HepG2 (cell line): ENCODE measurements around the gene CEP68. TPM values are rescaled to one million over a fixed set of nuclear protein-coding genes. Genes with fewer than 3 reads are reported as not detected.
"Not testable (repeated sequence)": the region's sequence is repeated elsewhere in the genome, so short reads cannot be mapped to it uniquely, and the experiment has no call there.

ENCODE experiments used
- ATAC-seq: fragments of 200-7000 bp; cut with Tn5 transposase; 3 replicates; pipeline ENCODE4 v1.9.1; 2020; ENCODE audit warnings: mild to moderate bottlenecking, moderate library complexity
- BruUV-seq: library from RNA; stranded (reverse); fragments of 400-500 nt; replicated peaks from 2 replicates; lab custom pipeline; 2021; lab: Mats Ljungman, UMichigan
- CTCF ChIA-PET: fragments of 300-600 bp; formaldehyde crosslinking; extraction: SDS; loops from one replicate; lab custom pipeline; 2021; ENCODE audit warnings: low total read pairs, inconsistent platforms, low intra/inter-chr PET ratio; lab: Yijun Ruan, JAX
- POLR2A ChIA-PET: fragments of 350-600 bp; sonication (Branson Sonifier 250); formaldehyde crosslinking; loops from one replicate; lab custom pipeline; 2020; ENCODE audit warnings: antibody characterized with exemption, inconsistent platforms; lab: Yijun Ruan, JAX
- DNase-seq: peaks from one replicate; pipeline ENCODE4 v3.0.0-alpha.2; 2015; ENCODE audit warnings: low spot score
- FAIRE-seq: peaks from 3 replicates; lab custom pipeline; 2011; peaks lifted over from hg19 to GRCh38; lab: Jason Lieb, UNC
- H2AFZ ChIP-seq: one replicate; pipeline ENCODE4 v1.6.1; 2011; ENCODE audit warnings: low read length, inconsistent platforms
- H3K27ac ChIP-seq: fragments of 300-600 bp; 3 replicates; pipeline ENCODE4 v1.8.0; 2011; ENCODE audit warnings: mixed run types, mild to moderate bottlenecking, mixed read lengths, low read length, inconsistent platforms; ENCODE audit not compliant: insufficient read depth; ENCODE audit errors: extremely low read length
- H3K27me3 ChIP-seq, 2 experiments: fragments of 200-600 bp in 1 of 2; 2 replicates in 1 of 2; 3 replicates in 1 of 2; pipeline versions ENCODE4 v1.6.0 to v1.8.0; 2011; ENCODE audit warnings: low read length in 2 of 2, mild to moderate bottlenecking in 2 of 2, moderate library complexity in 2 of 2, inconsistent platforms in 1 of 2; ENCODE audit not compliant: insufficient read depth in 2 of 2, control insufficient read depth in 1 of 2
- H3K36me3 ChIP-seq, 2 experiments: fragments of 200-600 bp in 1 of 2; replicated peaks in 1 of 2; 2 replicates in 1 of 2; 3 replicates in 1 of 2; pipeline versions ENCODE4 v1.5.1 to v1.8.0; 2011; ENCODE audit warnings: low read length in 2 of 2, inconsistent platforms in 1 of 2; ENCODE audit not compliant: insufficient read depth in 2 of 2, control insufficient read depth in 1 of 2
- H3K4me1 ChIP-seq: 2 replicates; pipeline ENCODE4 v1.5.1; 2012; ENCODE audit warnings: low read length, inconsistent platforms; ENCODE audit not compliant: insufficient read depth
- H3K4me2 ChIP-seq: 2 replicates; pipeline ENCODE4 v1.6.0; 2011; ENCODE audit warnings: low read depth, low read length, inconsistent platforms
- H3K4me3 ChIP-seq, 3 experiments: fragments of 200-600 bp in 1 of 3; sonication (generic), shearing (Covaris generic) in 1 of 3; replicated peaks in 1 of 3; 2 replicates each; pipeline ENCODE4 v1.5.1; 2011 to 2016; ENCODE audit warnings: low read length in 3 of 3, inconsistent platforms in 2 of 3, low read depth in 2 of 3, mild to moderate bottlenecking in 2 of 3, control low read depth in 1 of 3, mixed read lengths in 1 of 3; ENCODE audit not compliant: insufficient read depth in 1 of 3
- H3K79me2 ChIP-seq: one replicate; pipeline ENCODE4 v1.6.1; 2011; ENCODE audit warnings: low read length, inconsistent platforms; ENCODE audit not compliant: insufficient read depth
- H3K9ac ChIP-seq: 2 replicates; pipeline ENCODE4 v1.6.0; 2011; ENCODE audit warnings: mild to moderate bottlenecking, low read depth, low read length, inconsistent platforms; ENCODE audit not compliant: insufficient read depth
- H3K9me3 ChIP-seq: 2 replicates; pipeline ENCODE4 v1.5.1; 2012; ENCODE audit warnings: mild to moderate bottlenecking, low read length
- H4K20me1 ChIP-seq: 2 replicates; pipeline ENCODE4 v1.6.0; 2011; ENCODE audit warnings: inconsistent platforms, mild to moderate bottlenecking, low read length, moderate library complexity; ENCODE audit not compliant: insufficient read depth
- AGO2 ChIP-seq: fragments of 200-400 bp; formaldehyde crosslinking; optimal IDR thresholded peaks from 2 replicates; pipeline ENCODE3; 2017; ENCODE audit warnings: mild to moderate bottlenecking, low read depth, low read length, moderate library complexity
- BORCS8-MEF2B ChIP-seq: sonication (generic); formaldehyde crosslinking; IDR thresholded peaks from 2 replicates; pipeline ENCODE4 v1.8.0; 2022; ENCODE audit warnings: mild to moderate bottlenecking, missing genetic modification reagents
- ZNF121 ChIP-seq: sonication (generic); formaldehyde crosslinking; IDR thresholded peaks from 2 replicates; pipeline ENCODE4 v1.5.0; 2020; ENCODE audit warnings: mild to moderate bottlenecking, missing genetic modification reagents
- ZNF770 ChIP-seq: sonication (generic); formaldehyde crosslinking; IDR thresholded peaks from 2 replicates; pipeline ENCODE4 v1.5.0; 2020; ENCODE audit warnings: mild to moderate bottlenecking, missing genetic modification reagents
- WGBS: methylation state at CpG from one replicate; pipeline ENCODE4 v1.1.6; 2017; ENCODE audit warnings: low lambda C conversion rate; 5-methylcytosine and 5-hydroxymethylcytosine counted together
- in situ Hi-C: cut with HindIII; loops from 2 replicates; pipeline ENCODE4 v1.10.0; 2017; ENCODE audit warnings: low pct_unique_long_range_greater_than_20kb; ENCODE audit not compliant: extremely low pct_ligation_motif_present
- intact Hi-C: fragments of 100-400 bp; cut with micrococcal nuclease; formaldehyde crosslinking; loops from one replicate; pipeline ENCODE4 v1.10.0; 2022; ENCODE audit not compliant: unreplicated experiment
- polyA plus RNA-seq, 8 experiments: library from polyadenylated mRNA; depleted of rRNA in 3 of 8; stranded (reverse) in 7 of 8; unstranded in 1 of 8; fragments of >200 nt; fragmentation: Illumina TruSeq in 4 of 8; extraction: Trizol in 4 of 8; gene quantifications; 2 replicates each; pipeline versions ENCODE4 v1.2.1 to v1.2.3, GENCODE V29; 2011 to 2016; ENCODE audit warnings: low read depth in 4 of 8, missing spikeins in 1 of 8, mixed read lengths in 1 of 8; ENCODE audit not compliant: insufficient read depth in 1 of 8
- total RNA-seq, 5 experiments: library from RNA; depleted of rRNA; stranded (reverse); fragments of >200 nt; fragmentation: Illumina TruSeq; extraction: Trizol; gene quantifications; 2 replicates each; pipeline ENCODE4 v1.2.3, GENCODE V29; 2016; ENCODE audit warnings: low read depth in 1 of 5

CEP68 gene
- total and polyA plus RNA-seq, 2 of the 13 experiments (the other 11 are each of a cell fraction or from before 2014, with no cell fraction given): 5.7 to 9.3 TPM

GRCh38 chr2:65019675-65020195 lies 36.5 kb upstream of the CEP68 start:
- POLR2A ChIA-PET: no interaction called here
- CTCF ChIA-PET: no interaction called here
- 87% methylated on average over 8 of the region's 8 CpGs for WGBS
- no TSS peak for BruUV-seq
- Histone ChIP-seq H2AFZ (no peak overlapping the region), H3K4me2 (no peak overlapping the region), H3K9ac (no peak overlapping the region), H4K20me1 (no peaks in the 10 kb centered on the region), H3K36me3 (peaks cover 34 to 92% of the 10 kb centered on the region in 2 experiments), H3K79me2 (no peaks in the 10 kb centered on the region)
- ATAC-seq: no peak
- TF ChIP-seq BORCS8-MEF2B (CRISPR knock-in tag) (no peak), AGO2 (peak; percentile 32)
- TF ChIP-seq, all 625 proteins: peak for 1
- no peak for DNase-seq
- Histone ChIP-seq H3K4me3 (no peak overlapping the region), H3K27ac (no peak overlapping the region), H3K27me3 (no peaks in the 10 kb centered on the region), H3K9me3 (no peaks in the 10 kb centered on the region), H3K4me1 (0 out of 2 replicates have a peak, but pooled peaks cover 4% of the 10 kb centered on the region)
- intact Hi-C loops: no loop called here
- no peak for FAIRE-seq
- in situ Hi-C loops: no loop called here

- CTCF ChIA-PET: not testable (repeated sequence)
These were observed 36.0 kb upstream of the CEP68 start for GRCh38 chr2:65020251-65020650.

More at GRCh38 chr2:65020251-65020650, 36.0 kb upstream of the CEP68 start:
- intact Hi-C loops, in situ Hi-C loops, H3K4me1 ChIP-seq, FAIRE-seq, H2AFZ ChIP-seq, POLR2A ChIA-PET, ATAC-seq, H3K4me2 ChIP-seq, H3K4me3 ChIP-seq, H4K20me1 ChIP-seq, H3K9me3 ChIP-seq, BruUV-seq, H3K79me2 ChIP-seq, DNase-seq, H3K27ac ChIP-seq, H3K27me3 ChIP-seq, H3K9ac ChIP-seq: not testable (repeated sequence)
- H3K36me3 ChIP-seq: peaks cover 34 to 89% of the 10 kb centered on the region in 2 experiments
- 96% methylated on average over 1 of the region's 1 CpG for WGBS
- TF ChIP-seq ZNF121 (CRISPR knock-in tag): peak; percentile 75; the same call in 1 of the 2 replicates
- TF ChIP-seq ZNF770: 0 out of 2 replicates have a peak, but pooled peaks have one; percentile 15
